Fibroblast of upper back skin (primary cell): ENCODE results near the gene PRKCD.
A peak's percentile ranks its signal among the peaks of the same experiment; 100 is the strongest.

ENCODE experiments used
- DNase-seq: peaks from one replicate; pipeline ENCODE4 v3.0.0-alpha.2; 2013

PRKCD gene

DNA sequence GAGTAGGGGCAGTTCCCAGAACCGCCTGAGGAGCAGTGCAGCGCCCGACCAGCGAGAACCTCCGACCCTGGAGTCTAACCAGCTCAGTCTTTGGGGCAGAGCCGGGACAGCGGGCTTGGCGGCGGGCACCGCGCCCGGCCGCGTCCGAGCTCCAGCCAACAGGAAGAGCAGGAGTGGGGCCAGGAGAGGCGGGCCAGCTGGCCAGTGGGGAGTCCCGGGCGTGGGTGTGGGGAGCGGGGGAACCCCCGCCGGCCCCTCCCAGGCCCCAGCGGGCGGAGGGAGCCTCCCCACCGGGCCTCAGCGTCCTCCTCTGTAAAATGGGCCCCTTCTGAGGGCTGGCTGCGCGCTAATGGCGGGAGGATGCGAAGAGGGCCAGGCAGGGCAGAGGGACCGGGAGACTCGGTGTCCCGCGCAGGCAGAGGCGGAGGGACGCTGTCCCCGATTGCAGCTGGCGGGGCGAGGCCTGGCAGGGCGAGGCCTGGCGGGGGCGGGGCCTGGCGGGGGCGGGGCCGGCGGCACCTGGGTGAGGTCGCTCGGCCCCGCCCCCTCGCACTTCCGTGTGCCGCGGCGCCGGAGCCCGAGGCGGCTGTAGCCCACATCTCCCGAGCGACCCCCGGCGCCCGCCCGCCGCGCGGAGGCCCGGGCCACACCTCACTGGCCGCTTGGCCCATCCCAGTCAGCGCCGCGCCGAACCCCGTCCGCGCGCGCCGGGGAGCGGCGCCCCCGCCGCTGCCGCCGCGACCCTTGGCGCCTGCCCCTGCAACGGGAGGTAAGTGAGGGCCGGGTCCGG lies at the start of gene PRKCD:
Gene PRKCD, plus strand, starts transcription at position 550 of the 790 bp plus-strand sequence. CDS start 17,214 bp downstream, outside the sequence.
- DNase-seq: peak; percentile 66

DNA sequence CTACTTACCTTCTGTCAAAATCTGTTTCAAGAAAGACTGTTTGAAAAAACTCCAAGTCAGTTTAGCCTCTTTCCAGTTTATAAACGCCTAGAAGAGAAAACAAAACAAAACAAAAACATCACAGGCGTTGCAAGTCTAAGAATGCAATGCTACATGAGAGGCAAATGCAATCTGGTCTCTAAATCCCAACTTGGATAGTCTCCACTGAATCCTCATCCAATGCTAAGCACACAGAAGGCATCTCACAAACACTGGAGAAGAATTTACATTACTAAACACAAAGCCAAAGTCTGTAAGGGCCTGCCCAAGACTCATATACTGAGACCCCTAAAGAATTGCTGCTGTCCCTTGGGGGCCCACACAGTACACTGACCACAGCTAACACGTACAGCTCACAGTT lies 49.2 kb upstream of the PRKCD start:
- DNase-seq: no peak

DNA sequence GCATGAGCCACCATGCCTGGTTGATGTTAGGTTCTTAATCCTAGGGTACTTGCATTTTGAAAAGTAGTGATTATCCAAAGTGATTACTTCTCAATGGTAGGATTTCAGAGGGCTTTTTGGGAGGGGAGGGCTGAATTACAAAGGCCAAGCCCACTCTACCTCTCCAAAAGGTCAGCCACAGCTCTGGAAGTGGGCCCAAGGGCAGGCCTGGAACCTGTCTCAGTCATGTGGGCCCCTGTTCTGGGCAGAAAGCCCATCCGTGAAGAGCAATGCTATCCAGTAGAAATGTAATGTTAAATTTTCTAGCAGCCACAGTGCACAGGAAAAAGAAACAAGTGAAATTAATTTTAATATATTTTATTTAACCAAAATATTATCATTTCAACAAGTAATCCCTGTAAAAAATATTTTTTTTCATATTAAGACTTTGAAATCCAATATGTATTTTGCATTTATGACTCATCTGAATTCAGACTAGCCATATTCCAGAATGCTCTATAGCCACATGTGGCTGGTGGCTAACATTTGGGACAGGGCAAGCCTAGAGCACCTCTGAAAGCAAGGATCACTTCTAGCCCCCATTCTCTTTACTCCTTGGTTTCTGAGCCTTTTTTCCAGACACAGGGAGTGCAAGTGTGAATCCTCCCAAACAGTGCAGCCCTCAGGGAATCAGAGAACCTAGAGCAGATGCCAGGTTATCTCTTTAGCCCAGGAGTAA lies 47.6 kb upstream of the PRKCD start:
- DNase-seq: no peak

DNA sequence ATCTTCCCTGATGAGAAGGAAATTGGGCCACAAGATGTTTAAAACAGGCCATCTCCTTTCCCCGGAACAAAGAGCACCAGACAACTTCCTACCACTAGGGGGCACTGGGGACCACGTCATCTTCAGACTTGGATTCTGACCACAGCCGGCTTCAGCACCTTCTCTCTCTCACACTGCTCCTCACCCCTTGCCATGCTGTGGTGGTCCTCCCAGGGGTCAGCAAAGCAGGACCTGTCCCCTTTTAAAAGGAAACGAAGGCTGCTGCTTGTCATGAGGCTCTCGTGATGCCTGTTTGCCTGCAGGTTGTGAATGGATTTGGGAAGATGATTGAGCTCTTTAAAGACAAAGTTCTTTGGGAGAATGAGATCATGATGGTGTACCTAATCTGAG lies 47.0 kb upstream of the PRKCD start:
- peak; percentile 76 for DNase-seq

DNA sequence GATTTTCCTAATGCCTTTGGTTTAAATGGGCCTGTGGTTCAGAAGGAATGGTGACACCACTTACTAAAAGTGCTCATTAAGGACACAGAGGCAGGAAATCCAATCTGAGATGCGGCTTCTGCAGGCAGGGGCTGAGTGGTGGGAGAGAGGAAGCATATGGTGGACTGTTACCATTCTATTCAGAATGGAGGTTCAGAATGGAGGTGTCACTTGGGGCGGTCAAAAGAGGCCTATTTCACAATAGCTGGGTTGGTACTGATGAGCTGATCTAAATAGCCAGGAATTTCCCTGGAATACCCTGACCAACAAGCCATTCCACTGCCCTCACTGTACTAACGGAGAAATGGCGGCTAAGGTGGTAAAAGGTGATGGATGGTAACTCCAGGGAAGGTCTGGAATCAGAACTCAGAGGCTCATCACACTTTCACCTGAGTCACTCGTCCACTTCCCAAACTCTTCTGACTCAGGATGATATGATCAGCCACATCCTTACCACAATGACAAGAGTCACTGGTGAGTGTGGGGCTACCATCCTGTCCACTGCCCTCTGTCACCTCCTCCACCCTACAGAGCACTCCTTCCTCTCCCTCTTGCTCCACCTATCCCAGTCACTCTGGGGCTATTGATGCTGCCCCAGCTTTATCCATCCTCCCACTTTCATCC lies 46.5 kb upstream of the PRKCD start:
- no peak for DNase-seq

- no peak for DNase-seq
Measured at GRCh38 chr3:53116956-53117355, 44.1 kb upstream of the PRKCD start.

- DNase-seq: no peak
Measured at GRCh38 chr3:53120336-53120735, 40.7 kb upstream of the PRKCD start.

GRCh38 chr3:53122255-53122932 lies 38.6 kb upstream of the PRKCD start:
- DNase-seq: no peak

DNA sequence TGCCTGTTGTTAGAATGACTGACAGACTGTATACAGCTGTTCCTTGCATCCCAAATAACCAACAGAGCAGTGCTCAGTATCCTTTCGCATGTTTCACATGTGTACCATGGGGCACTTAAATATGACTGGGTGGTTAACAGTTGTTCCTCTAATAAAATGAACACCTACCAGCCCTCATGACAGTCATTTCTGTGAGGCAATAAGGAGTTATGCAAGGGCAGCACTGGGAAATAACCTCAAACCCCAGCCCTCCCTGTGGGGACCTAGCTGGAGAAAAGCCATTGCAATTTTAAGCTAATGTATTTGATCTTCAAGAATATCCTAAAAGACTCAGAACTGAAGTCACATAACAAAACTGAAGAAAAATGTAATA lies 38.1 kb upstream of the PRKCD start:
- no peak for DNase-seq

GRCh38 chr3:53123510-53123909 lies 37.5 kb upstream of the PRKCD start:
- no peak for DNase-seq

DNA sequence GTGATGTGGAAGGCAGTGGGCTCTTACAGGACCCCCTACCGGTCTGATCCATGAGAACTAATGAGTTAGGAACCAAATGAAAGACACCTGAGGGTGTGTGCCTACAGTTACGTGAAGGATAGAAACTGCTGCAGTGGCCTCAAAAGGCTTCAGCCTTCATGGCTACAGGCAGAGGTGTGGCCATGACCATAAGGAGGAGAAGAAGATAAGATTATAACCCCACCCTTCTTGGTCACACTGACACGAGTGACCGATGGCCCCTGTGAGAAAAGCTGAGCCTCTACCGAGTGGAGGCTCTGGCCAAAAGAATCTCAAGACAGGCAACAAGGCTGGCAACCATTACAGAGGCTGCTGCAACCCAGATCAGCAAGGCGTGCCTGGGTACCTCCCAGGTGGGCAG lies 37.1 kb upstream of the PRKCD start:
- no peak for DNase-seq

- no peak for DNase-seq
Measured at GRCh38 chr3:53126601-53127000, 34.4 kb upstream of the PRKCD start.

- no peak for DNase-seq
Measured at GRCh38 chr3:53129344-53129743, 31.7 kb upstream of the PRKCD start.

GRCh38 chr3:53130179-53131061 lies 30.6 kb upstream of the PRKCD start, which contains the start of gene RFT1:
Gene RFT1 (minus strand): TSS chr3:53130435. CDS start chr3:53130400, 35 bp downstream.
- peak; percentile 97 for DNase-seq

- no peak for DNase-seq
Measured at GRCh38 chr3:53131096-53131495, 29.9 kb upstream of the PRKCD start.

DNA sequence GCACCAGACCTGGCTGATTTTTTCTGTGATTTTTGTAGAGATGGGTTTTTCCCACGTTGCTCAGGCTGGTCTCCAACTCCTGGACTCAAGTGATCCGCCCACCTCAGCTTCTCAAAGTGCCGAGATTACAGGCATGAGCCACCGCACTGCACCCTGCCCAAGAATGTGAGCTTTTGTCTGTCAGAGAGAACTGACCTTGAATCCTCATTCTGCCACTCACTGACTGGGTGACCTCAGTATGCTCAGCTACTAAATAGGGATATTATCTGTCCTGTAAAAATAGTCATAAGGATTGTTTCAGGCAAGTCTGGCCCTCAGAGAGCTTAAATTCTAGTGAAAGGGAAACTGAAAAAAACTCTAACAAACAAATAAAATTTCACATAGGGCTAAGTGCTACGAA lies 28.7 kb upstream of the PRKCD start:
- no peak for DNase-seq

DNA sequence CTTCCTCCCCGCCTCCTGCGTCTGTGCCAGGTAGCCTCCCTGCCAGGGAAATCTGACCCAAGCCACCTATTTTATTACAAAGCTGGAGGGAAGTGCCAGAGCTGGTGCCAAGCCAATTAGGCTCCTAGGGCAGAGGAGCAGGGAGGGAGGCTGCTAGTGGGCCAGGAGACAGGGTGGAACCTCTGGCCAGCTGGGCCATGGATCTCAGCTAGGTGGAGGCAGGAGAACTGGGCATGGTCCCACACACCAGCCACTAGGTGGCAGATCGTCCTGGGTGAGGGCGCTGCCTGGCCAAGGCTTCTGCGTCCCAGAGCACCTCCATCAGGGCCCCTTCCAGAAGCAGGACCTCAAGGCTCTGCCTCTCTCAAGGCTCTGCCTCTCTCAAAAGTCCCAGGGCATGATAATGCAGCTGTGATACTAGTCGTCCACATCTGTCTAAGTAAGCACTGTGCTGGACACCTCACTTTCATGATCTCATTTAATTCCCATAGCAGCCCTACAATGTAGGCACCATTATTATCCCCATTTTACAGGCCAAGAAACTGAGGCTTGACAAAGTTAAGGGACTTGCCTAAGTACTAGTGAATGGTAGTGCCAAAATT lies 26.3 kb upstream of the PRKCD start:
- peak; percentile 60 for DNase-seq

DNA sequence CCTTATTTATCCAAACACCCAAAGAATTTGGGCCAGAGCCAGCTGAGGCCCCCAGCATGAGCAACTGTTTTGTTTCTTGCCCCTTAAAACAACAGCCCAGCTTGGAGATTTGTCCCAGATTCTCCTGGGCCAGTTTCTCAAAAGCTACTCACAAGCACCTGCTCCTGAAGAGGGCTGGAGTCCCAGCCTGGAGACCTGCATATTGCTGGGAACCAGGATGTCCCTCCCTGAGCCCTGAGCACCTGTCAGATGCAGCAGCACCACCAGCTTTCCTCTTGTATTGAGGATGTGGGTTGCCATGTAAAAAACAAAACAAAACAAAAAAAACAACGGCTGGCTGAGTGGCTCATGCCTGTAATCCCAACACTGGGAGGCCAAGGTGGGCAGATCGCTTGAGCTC lies 23.8 kb upstream of the PRKCD start:
- DNase-seq: no peak

DNA sequence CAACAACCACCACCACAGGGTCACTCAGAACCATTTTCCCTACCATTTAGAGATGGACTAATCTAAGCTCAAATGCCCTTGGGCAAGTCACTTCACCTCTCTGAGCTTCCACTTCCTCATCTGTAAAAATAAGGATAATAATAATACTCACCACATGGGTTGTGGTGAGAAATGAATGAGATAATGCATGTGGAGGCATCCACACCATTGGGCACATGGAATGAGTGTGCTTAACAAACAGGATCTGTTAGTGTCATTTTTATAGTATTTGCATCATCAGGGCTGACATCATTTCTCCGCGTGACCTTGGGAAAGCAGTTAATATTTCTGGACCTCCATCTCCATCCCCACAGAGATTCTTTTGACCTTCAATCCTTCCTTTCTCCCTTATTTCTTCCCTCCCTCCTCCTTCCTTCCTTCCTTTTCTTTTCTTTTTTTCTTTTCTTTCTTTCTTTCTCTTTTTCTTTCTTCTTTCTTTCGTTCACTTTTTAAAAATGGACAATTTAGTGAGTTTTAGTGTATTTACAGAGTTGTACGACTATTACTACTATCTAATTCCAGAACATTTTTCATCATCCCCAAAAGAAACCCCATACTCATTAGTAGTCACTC lies 23.1 kb upstream of the PRKCD start:
- no peak for DNase-seq

DNA sequence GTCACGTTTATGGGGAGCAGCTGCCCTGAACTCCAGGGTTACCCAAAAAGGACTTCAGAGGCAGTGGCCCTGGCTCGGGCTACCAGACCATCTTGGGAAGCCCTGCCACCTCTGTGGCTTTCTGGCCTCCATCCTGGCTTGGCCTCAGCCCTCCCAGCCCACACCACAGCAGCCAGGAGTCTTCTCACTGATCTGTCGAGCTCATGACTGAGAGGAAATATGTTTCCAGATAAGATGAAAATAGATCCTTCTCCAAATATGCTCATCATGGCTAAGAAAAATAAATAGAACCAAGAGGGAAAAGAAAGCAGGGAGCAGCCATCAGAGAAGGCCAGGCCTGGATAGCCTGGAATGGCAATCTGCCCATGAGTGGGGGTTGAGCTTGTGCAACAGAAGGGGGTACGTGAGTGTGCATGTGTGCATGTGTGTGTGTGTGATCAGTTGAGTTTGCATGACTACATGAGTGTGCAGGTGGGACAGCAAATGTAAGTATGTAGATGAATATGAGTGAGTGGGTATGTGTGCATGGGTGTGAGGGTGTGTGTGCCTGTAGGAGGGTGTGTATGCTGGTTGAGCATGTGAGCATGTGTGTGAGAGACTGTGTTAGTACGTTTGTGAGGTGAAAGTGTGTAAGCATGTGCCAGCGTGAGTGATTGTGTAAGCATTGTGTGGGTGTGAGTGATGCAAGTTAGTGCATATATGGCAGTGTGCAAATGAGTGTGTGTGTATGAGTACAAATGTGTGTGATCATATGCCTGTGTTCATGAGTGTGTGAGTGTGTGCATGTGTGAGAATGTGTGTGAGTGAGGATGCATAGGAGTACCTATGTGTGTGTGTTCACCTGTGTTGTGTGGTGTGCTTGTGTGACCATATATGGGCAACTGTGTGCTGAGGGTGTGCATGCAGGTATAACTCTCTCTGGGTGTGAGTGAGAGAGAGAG lies 20.8 kb upstream of the PRKCD start:
- no peak for DNase-seq
